GM23338 (cell line): ENCODE data around the gene CECR2. TPM values are rescaled to one million over a fixed set of nuclear protein-coding genes. Genes with fewer than 3 reads are reported as not detected.

Source experiments
- ATAC-seq: fragments of 200-7000 bp; cut with Tn5 transposase; 3 replicates; pipeline ENCODE4 v1.9.1; 2020
- DNase-seq: peaks from one replicate; pipeline ENCODE4 v3.0.0-alpha.2; 2015; ENCODE audit warnings: low spot score
- H2AFZ ChIP-seq: fragments of 200-600 bp; sonication (generic); 2 replicates; pipeline ENCODE4 v1.8.0; 2016; ENCODE audit warnings: antibody characterized with exemption, mild to moderate bottlenecking, moderate library complexity
- H3F3A ChIP-seq: fragments of 200-600 bp; sonication (generic); replicated peaks from 2 replicates; pipeline ENCODE4 v1.8.0; 2017; ENCODE audit warnings: antibody characterized with exemption, mixed run types, low read depth
- H3K27ac ChIP-seq: fragments of 200-600 bp; sonication (generic); 2 replicates; pipeline ENCODE4 v1.6.1; 2016; ENCODE audit warnings: low read depth
- H3K27me3 ChIP-seq: fragments of 200-600 bp; sonication (generic); 2 replicates; pipeline ENCODE4 v1.8.0; 2016; ENCODE audit warnings: mild to moderate bottlenecking, mixed run types, moderate library complexity; ENCODE audit not compliant: insufficient read depth
- H3K36me3 ChIP-seq: fragments of 200-600 bp; sonication (generic); 2 replicates; pipeline ENCODE4 v1.8.0; 2016; ENCODE audit warnings: mild to moderate bottlenecking; ENCODE audit not compliant: insufficient read depth
- H3K4me1 ChIP-seq: fragments of 200-600 bp; sonication (generic); 2 replicates; pipeline ENCODE4 v1.8.0; 2016; ENCODE audit warnings: mild to moderate bottlenecking, moderate library complexity; ENCODE audit not compliant: insufficient read depth
- H3K4me2 ChIP-seq: fragments of 200-600 bp; sonication (generic); 2 replicates; pipeline ENCODE4 v1.7.1; 2017; ENCODE audit warnings: mixed run types
- H3K4me3 ChIP-seq: fragments of 200-600 bp; sonication (generic); 2 replicates; pipeline ENCODE4 v1.6.1; 2016; ENCODE audit warnings: mixed run types
- H3K79me2 ChIP-seq: fragments of 200-600 bp; sonication (generic); replicated peaks from 2 replicates; pipeline ENCODE4 v1.8.0; 2017; ENCODE audit warnings: mild to moderate bottlenecking; ENCODE audit not compliant: insufficient read depth
- H3K9me2 ChIP-seq: fragments of 200-600 bp; sonication (generic); 2 replicates; pipeline ENCODE4 v1.8.0; 2017; ENCODE audit not compliant: insufficient read depth
- H4K20me1 ChIP-seq: fragments of 200-600 bp; sonication (generic); replicated peaks from 2 replicates; pipeline ENCODE4 v1.8.0; 2017; ENCODE audit warnings: mild to moderate bottlenecking; ENCODE audit not compliant: insufficient read depth
- H3K27ac Mint-ChIP-seq: 2 replicates; pipeline ENCODE4 v1.8.0; 2020; ENCODE audit warnings: inconsistent platforms, mild to moderate bottlenecking, moderate library complexity, mixed read lengths
- H3K27me3 Mint-ChIP-seq: 3 replicates; pipeline ENCODE4 v1.8.0; 2022; ENCODE audit warnings: low read depth, mild to moderate bottlenecking, moderate library complexity, mixed read lengths, inconsistent platforms; ENCODE audit not compliant: insufficient read depth, poor library complexity
- H3K36me3 Mint-ChIP-seq: 3 replicates; pipeline ENCODE4 v1.8.0; 2021; ENCODE audit warnings: low read depth, mild to moderate bottlenecking, inconsistent platforms, moderate library complexity, mixed read lengths
- H3K4me1 Mint-ChIP-seq: 3 replicates; pipeline ENCODE4 v1.8.0; 2020; ENCODE audit warnings: mild to moderate bottlenecking, inconsistent platforms, mixed read lengths
- H3K4me3 Mint-ChIP-seq: 3 replicates; pipeline ENCODE4 v1.8.0; 2021; ENCODE audit warnings: moderate library complexity, mild to moderate bottlenecking, inconsistent platforms, mixed read lengths
- H3K9me3 Mint-ChIP-seq: 3 replicates; pipeline ENCODE4 v1.8.0; 2020; ENCODE audit warnings: moderate library complexity, mild to moderate bottlenecking, inconsistent platforms, mixed read lengths
- CTCF ChIP-seq, 2 experiments: fragments of 200-600 bp in 1 of 2; sonication (generic) in 1 of 2; conservative IDR thresholded peaks; 2 replicates each; pipeline versions ENCODE4 v1.5.1 to v1.6.1; 2016 to 2017; ENCODE audit warnings: antibody characterized with exemption in 2 of 2, low read depth in 2 of 2, mild to moderate bottlenecking in 2 of 2, moderate library complexity in 1 of 2
- ETS1 ChIP-seq: IDR thresholded peaks from 2 replicates; pipeline ENCODE4 v1.6.1; 2016; ENCODE audit warnings: antibody characterized with exemption
- EZH2 ChIP-seq: fragments of 200-600 bp; sonication (generic); IDR thresholded peaks from one replicate; pipeline ENCODE4 v1.8.0; 2017; ENCODE audit warnings: antibody characterized with exemption, mild to moderate bottlenecking, low read depth; ENCODE audit not compliant: unreplicated experiment
- EZH2phosphoT487 ChIP-seq: fragments of 200-600 bp; sonication (generic); IDR thresholded peaks from one replicate; pipeline ENCODE4 v1.8.1; 2018; ENCODE audit warnings: antibody characterized with exemption; ENCODE audit not compliant: unreplicated experiment
- NANOG ChIP-seq: IDR thresholded peaks from 2 replicates; pipeline ENCODE4 v1.6.1; 2016; ENCODE audit warnings: antibody characterized with exemption, borderline replicate concordance
- POLR2AphosphoS5 ChIP-seq: IDR thresholded peaks from 2 replicates; pipeline ENCODE4 v1.6.1; 2016; ENCODE audit warnings: antibody characterized with exemption, low read depth
- STAT1 ChIP-seq: IDR thresholded peaks from one replicate; pipeline ENCODE4 v1.6.1; 2016; ENCODE audit warnings: antibody characterized with exemption; ENCODE audit not compliant: unreplicated experiment
- ZNF114 ChIP-seq: fragments of 250-450 bp; sonication (Bioruptor Pico); IDR thresholded peaks from 2 replicates; pipeline ENCODE4 v1.5.0; 2020; ENCODE audit warnings: mild to moderate bottlenecking, moderate library complexity
- ZNF331 ChIP-seq: fragments of 250-450 bp; sonication (Bioruptor Pico); IDR thresholded peaks from 2 replicates; pipeline ENCODE4 v1.5.0; 2020; ENCODE audit warnings: low read depth, mild to moderate bottlenecking, moderate library complexity
- ZNF462 ChIP-seq: fragments of 250-450 bp; sonication (Bioruptor Pico); IDR thresholded peaks from 2 replicates; pipeline ENCODE4 v1.5.0; 2020; ENCODE audit warnings: mild to moderate bottlenecking, moderate library complexity
- polyA plus RNA-seq: library from polyadenylated mRNA; unstranded; fragments of >200 nt; fragmentation: Nextera tagmentation; extraction: Ambion mirVana; gene quantifications from 2 replicates; pipeline ENCODE4 v1.2.1, GENCODE V29; 2016
- total RNA-seq: library from RNA; depleted of rRNA; stranded (reverse); fragments of >200 nt; shearing (Covaris generic); gene quantifications from 2 replicates; pipeline ENCODE4 v1.2.3, GENCODE V29; 2014

The CECR2 gene
- total and polyA plus RNA-seq, 2 experiments from 2014 or later = 18.4 to 110 TPM

- peaks cover 10% of the 10 kb centered on the region for H3K36me3 ChIP-seq
- no peaks in the 10 kb centered on the region for H3K9me2 ChIP-seq
- peaks cover 4% of the 10 kb centered on the region for H3K27me3 Mint-ChIP-seq
- no peak for DNase-seq
- no peaks in the 10 kb centered on the region for H3K4me1 Mint-ChIP-seq
- no peaks in the 10 kb centered on the region for H3K27me3 ChIP-seq
- TF ChIP-seq EZH2 (no peak), ZNF114 (CRISPR knock-in tag) (no peak), NANOG (no peak), POLR2AphosphoS5 (no peak), ZNF462 (CRISPR knock-in tag) (no peak), ZNF331 (no peak), ETS1 (no peak), CTCF (conservative IDR thresholded peaks at IDR 0.05; ENCODE audit: low read depth in 2 of 2) (no peak), STAT1 (no peak), EZH2phosphoT487 (no peak)
- peaks cover 5% of the 10 kb centered on the region for H3F3A ChIP-seq
- H3K4me3 Mint-ChIP-seq = no peak overlapping the region
- H3K4me3 ChIP-seq = no peak overlapping the region
- H3K79me2 ChIP-seq = peaks cover 36% of the 10 kb centered on the region
- H2AFZ ChIP-seq = no peak overlapping the region
- peaks cover 65% of the 10 kb centered on the region for H3K36me3 Mint-ChIP-seq
- no peak for ATAC-seq
- H3K4me2 ChIP-seq = no peak overlapping the region
- H3K27ac ChIP-seq = no peak overlapping the region
- peaks cover 5% of the 10 kb centered on the region for H4K20me1 ChIP-seq
- H3K4me1 ChIP-seq = no peaks in the 10 kb centered on the region
- no peak overlapping the region for H3K27ac Mint-ChIP-seq
- H3K9me3 Mint-ChIP-seq = no peaks in the 10 kb centered on the region
Observed at GRCh38 chr22:17513612-17514011, 144.4 kb downstream of the CECR2 start.
